ENCODE results near the gene MAML2. TPM values are rescaled to one million over a fixed set of nuclear protein-coding genes. Genes with fewer than 3 reads are reported as not detected.

MAML2 gene
- total and polyA plus RNA-seq, 2 of the 13 experiments (the other 11 are each of a cell fraction or from before 2014, with no cell fraction given): 2.3 to 25.9 TPM

DNA sequence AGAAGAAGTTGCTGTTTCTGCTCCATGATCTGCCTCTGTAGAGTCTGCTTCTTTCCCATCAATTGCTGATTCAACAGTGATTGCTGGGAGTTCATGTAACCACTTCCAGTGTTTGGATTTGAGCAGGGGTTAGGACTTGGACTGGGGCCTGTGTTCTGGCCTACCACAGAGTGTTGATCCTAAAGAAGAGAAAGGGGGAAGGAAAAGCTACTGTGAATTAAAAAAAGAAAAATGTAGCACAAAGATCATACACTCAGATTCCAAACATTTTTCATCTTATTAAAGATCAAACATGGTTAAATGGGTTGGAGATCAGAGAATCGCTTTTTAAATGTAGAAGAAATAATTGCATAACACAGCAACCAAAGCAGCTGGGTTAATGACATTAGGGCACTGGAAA lies 351.4 kb downstream of the MAML2 start:
- no peaks in the 10 kb centered on the region for H3K79me2 ChIP-seq (ENCODE audit: insufficient read depth, low read length)
- no peak overlapping the region for H3K9ac ChIP-seq (ENCODE audit: insufficient read depth, low read depth, low read length)
- no peak overlapping the region for H3K4me2 ChIP-seq (ENCODE audit: low read depth, low read length)
- DNase-seq (ENCODE audit: low spot score) (no peak), ATAC-seq (no peak), FAIRE-seq (no peak)
- TF ChIP-seq MAFK (conservative IDR thresholded peaks at IDR 0.05 in 1 of 2, IDR thresholded peaks at IDR 0.05 in 1 of 2; ENCODE audit: low read length in 2 of 2) (no peak), ZBTB14 (CRISPR knock-in tag; IDR thresholded peaks at IDR 0.05) (no peak), ZBTB20 (CRISPR knock-in tag; IDR thresholded peaks at IDR 0.05; ENCODE audit: borderline replicate concordance, low read depth) (no peak), SUZ12 (IDR thresholded peaks at IDR 0.05; ENCODE audit: low read depth, low read length) (no peak)
- TF ChIP-seq, protein P1, sequence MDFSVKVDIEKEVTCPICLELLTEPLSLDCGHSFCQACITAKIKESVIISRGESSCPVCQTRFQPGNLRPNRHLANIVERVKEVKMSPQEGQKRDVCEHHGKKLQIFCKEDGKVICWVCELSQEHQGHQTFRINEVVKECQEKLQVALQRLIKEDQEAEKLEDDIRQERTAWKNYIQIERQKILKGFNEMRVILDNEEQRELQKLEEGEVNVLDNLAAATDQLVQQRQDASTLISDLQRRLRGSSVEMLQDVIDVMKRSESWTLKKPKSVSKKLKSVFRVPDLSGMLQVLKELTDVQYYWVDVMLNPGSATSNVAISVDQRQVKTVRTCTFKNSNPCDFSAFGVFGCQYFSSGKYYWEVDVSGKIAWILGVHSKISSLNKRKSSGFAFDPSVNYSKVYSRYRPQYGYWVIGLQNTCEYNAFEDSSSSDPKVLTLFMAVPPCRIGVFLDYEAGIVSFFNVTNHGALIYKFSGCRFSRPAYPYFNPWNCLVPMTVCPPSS (IDR thresholded peaks at IDR 0.05): no peak
- POLR2A ChIA-PET: no interaction called here
- no peaks in the 10 kb centered on the region for H3K27me3 ChIP-seq (ENCODE audit: control insufficient read depth in 1 of 2, insufficient read depth in 2 of 2, low read length in 2 of 2)
- H3K4me3 ChIP-seq (replicated peaks in 1 of 3; ENCODE audit: insufficient read depth in 1 of 3, low read depth in 2 of 3, low read length in 3 of 3): no peak overlapping the region
- intact Hi-C loops (cut with micrococcal nuclease; ENCODE audit: unreplicated experiment) (no loop called here), in situ Hi-C loops (cut with HindIII; ENCODE audit: extremely low pct_ligation_motif_present, low pct_unique_long_range_greater_than_20kb) (no loop called here)
- H3K27ac ChIP-seq (ENCODE audit: extremely low read length, insufficient read depth, low read length): no peak overlapping the region
- WGBS (ENCODE audit: low lambda C conversion rate): 100% methylated on average over 1 of the region's 1 CpG
- CTCF ChIA-PET (ENCODE audit: low intra/inter-chr PET ratio, low total read pairs): no interaction called here
- no peaks in the 10 kb centered on the region for H3K9me3 ChIP-seq (ENCODE audit: low read length)
- BruUV-seq (replicated peaks): no TSS peak
- H2AFZ ChIP-seq (ENCODE audit: low read length): no peak overlapping the region
- peaks cover 23% of the 10 kb centered on the region for H3K4me1 ChIP-seq (ENCODE audit: insufficient read depth, low read length)
- H3K36me3 ChIP-seq (replicated peaks in 1 of 2; ENCODE audit: control insufficient read depth in 1 of 2, insufficient read depth in 2 of 2, low read length in 2 of 2): peaks cover 7 to 39% of the 10 kb centered on the region in 2 experiments
- no peaks in the 10 kb centered on the region for H4K20me1 ChIP-seq (ENCODE audit: insufficient read depth, low read length)

- ATAC-seq (no peak), FAIRE-seq (no peak), DNase-seq (ENCODE audit: low spot score) (no peak)
- Histone ChIP-seq H3K36me3 (replicated peaks in 1 of 2; ENCODE audit: control insufficient read depth in 1 of 2, insufficient read depth in 2 of 2, low read length in 2 of 2) (peaks cover 8 to 43% of the 10 kb centered on the region in 2 experiments), H3K4me2 (ENCODE audit: low read depth, low read length) (no peak overlapping the region), H2AFZ (ENCODE audit: low read length) (no peak overlapping the region), H3K27me3 (ENCODE audit: control insufficient read depth in 1 of 2, insufficient read depth in 2 of 2, low read length in 2 of 2) (no peaks in the 10 kb centered on the region), H3K9ac (ENCODE audit: insufficient read depth, low read depth, low read length) (no peak overlapping the region), H3K9me3 (ENCODE audit: low read length) (no peaks in the 10 kb centered on the region), H3K4me1 (ENCODE audit: insufficient read depth, low read length) (peaks cover 23% of the 10 kb centered on the region), H3K79me2 (ENCODE audit: insufficient read depth, low read length) (no peaks in the 10 kb centered on the region), H3K27ac (ENCODE audit: extremely low read length, insufficient read depth, low read length) (no peak overlapping the region), H4K20me1 (ENCODE audit: insufficient read depth, low read length) (no peaks in the 10 kb centered on the region), H3K4me3 (replicated peaks in 1 of 3; ENCODE audit: insufficient read depth in 1 of 3, low read depth in 2 of 3, low read length in 3 of 3) (no peak overlapping the region)
- BruUV-seq (replicated peaks): no TSS peak
- in situ Hi-C loops (cut with HindIII; ENCODE audit: extremely low pct_ligation_motif_present, low pct_unique_long_range_greater_than_20kb) (no loop called here), intact Hi-C loops (cut with micrococcal nuclease; ENCODE audit: unreplicated experiment) (no loop called here)
- 95% methylated on average over 1 of the region's 1 CpG for WGBS (ENCODE audit: low lambda C conversion rate)
- POLR2A ChIA-PET: no interaction called here
- CTCF ChIA-PET (ENCODE audit: low intra/inter-chr PET ratio, low total read pairs): no interaction called here
- TF ChIP-seq SMAD3 (CRISPR knock-in tag; IDR thresholded peaks at IDR 0.05): no peak
- no peak for TF ChIP-seq CREM (IDR thresholded peaks at IDR 0.05)
- no peak for TF ChIP-seq CREM (CRISPR knock-in tag; IDR thresholded peaks at IDR 0.05)
- no peak for TF ChIP-seq AKNA (CRISPR knock-in tag; IDR thresholded peaks at IDR 0.05; ENCODE audit: borderline replicate concordance)
- no peak for TF ChIP-seq ZFP36 (IDR thresholded peaks at IDR 0.05; ENCODE audit: borderline replicate concordance, low read depth, low read length, partially characterized antibody)
- no peak for TF ChIP-seq SMARCE1 (IDR thresholded peaks at IDR 0.05; ENCODE audit: borderline replicate concordance)
Observed at GRCh38 chr11:95991101-95991500, 351.9 kb downstream of the MAML2 start.
